ENCODE results near the gene PPRC1.

- TF ChIP-seq CTCF (IDR thresholded peaks at IDR 0.05) (no peak), POLR2AphosphoS5 (IDR thresholded peaks at IDR 0.05; ENCODE audit: low read depth, low read length) (no peak), REST (IDR thresholded peaks at IDR 0.05; ENCODE audit: insufficient read depth in 1 of 2, low read depth in 2 of 2, low read length in 1 of 2) (no peak)
Measured at GRCh38 chr10:102185811-102186527, 53.1 kb downstream of the PPRC1 start.
